ENCODE results near the gene PRR15. TPM values are rescaled to one million over a fixed set of nuclear protein-coding genes. Genes with fewer than 3 reads are reported as not detected.

PRR15 gene
- total RNA-seq, 1 experiment from 2014 or later: 2.9 TPM

DNA sequence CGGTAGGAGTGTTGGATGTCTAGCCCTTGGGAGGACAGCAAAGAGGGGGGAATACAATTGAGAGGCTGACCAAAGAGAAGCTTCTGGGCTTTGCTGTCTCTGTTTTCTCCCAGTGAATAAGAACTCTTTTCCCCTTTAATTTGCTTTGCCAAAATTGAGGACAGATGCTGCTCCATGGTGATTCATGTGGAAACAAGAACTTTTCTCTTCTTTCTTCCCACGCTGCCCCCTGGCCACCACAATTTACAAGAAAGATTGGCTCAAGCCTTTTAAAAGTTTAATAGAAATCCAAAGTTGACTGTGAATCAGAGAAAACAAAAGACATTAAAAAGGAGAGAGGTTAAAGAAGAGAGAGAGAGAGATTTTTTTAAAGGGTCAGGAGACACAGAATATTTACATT lies 49.0 kb downstream of the PRR15 start:
- intact Hi-C loops (cut with micrococcal nuclease): no loop called here
- ChIA-PET POLR2A (no interaction called here), RAD21 (ENCODE audit: low non-redundant PET in 1 of 2, low total read pairs in 2 of 2, uncharacterized antibody in 2 of 2, unreplicated experiment in 2 of 2) (no interaction called here), CTCF (no interaction called here)
- H2AFZ ChIP-seq (ENCODE audit: low read depth, low read length, poor library complexity, severe bottlenecking): no peak overlapping the region
- no peaks in the 10 kb centered on the region for H4K20me1 ChIP-seq (ENCODE audit: insufficient read depth)
- no peaks in the 10 kb centered on the region for H3K27me3 ChIP-seq (ENCODE audit: insufficient read depth, low read length)
- no peak overlapping the region for H3K9ac ChIP-seq (ENCODE audit: low read length)
- H3K36me3 ChIP-seq (ENCODE audit: control insufficient read depth in 1 of 2, insufficient read depth in 2 of 2, low read length in 2 of 2): no peaks in the 10 kb centered on the region
- TF ChIP-seq SP1 (IDR thresholded peaks at IDR 0.05; ENCODE audit: low read depth) (no peak), POLR2AphosphoS5 (IDR thresholded peaks at IDR 0.05; ENCODE audit: low read depth, low read length) (no peak), CEBPB (IDR thresholded peaks at IDR 0.05; ENCODE audit: low read depth) (no peak), POLR2A (IDR thresholded peaks at IDR 0.05; ENCODE audit: borderline replicate concordance, extremely low read depth, insufficient read depth, insufficient read length) (no peak), YY1 (IDR thresholded peaks at IDR 0.05; ENCODE audit: extremely low read depth, insufficient replicate concordance, low read depth, low read length) (no peak), FOSL1 (IDR thresholded peaks at IDR 0.05; ENCODE audit: low read depth) (no peak), ZBTB33 (IDR thresholded peaks at IDR 0.05; ENCODE audit: extremely low read depth, insufficient replicate concordance, low read length) (no peak), CTCF (IDR thresholded peaks at IDR 0.05 in 2 of 3, conservative IDR thresholded peaks at IDR 0.05 in 1 of 3; ENCODE audit: borderline replicate concordance in 1 of 3, insufficient read depth in 1 of 3, low read depth in 2 of 3, low read length in 2 of 3) (no peak), SRF (IDR thresholded peaks at IDR 0.05; ENCODE audit: low read depth) (no peak), TCF7L2 (IDR thresholded peaks at IDR 0.05; ENCODE audit: borderline replicate concordance, extremely low read depth, insufficient read depth, insufficient read length) (no peak), CBX3 (IDR thresholded peaks at IDR 0.05; ENCODE audit: low read depth) (no peak)
- TF ChIP-seq, protein P1, sequence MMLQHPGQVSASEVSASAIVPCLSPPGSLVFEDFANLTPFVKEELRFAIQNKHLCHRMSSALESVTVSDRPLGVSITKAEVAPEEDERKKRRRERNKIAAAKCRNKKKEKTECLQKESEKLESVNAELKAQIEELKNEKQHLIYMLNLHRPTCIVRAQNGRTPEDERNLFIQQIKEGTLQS (IDR thresholded peaks at IDR 0.05): no peak
- TF ChIP-seq, protein P2, sequence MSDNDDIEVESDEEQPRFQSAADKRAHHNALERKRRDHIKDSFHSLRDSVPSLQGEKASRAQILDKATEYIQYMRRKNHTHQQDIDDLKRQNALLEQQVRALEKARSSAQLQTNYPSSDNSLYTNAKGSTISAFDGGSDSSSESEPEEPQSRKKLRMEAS (IDR thresholded peaks at IDR 0.05): no peak
- ATAC-seq: no peak
- H3K4me2 ChIP-seq (ENCODE audit: low read length): no peak overlapping the region
- H3K4me3 ChIP-seq (replicated peaks in 1 of 2; ENCODE audit: low read depth in 1 of 2, low read length in 2 of 2): no peak overlapping the region
- H3K9me2 ChIP-seq (ENCODE audit: insufficient read depth): no peaks in the 10 kb centered on the region
- BruUV-seq (replicated peaks): no TSS peak
- peaks cover 0 to 18% of the 10 kb centered on the region in 2 experiments; a peak in 1 of 4 replicates for H3K4me1 ChIP-seq (ENCODE audit: control insufficient read depth in 1 of 2, insufficient read depth in 2 of 2, low read length in 2 of 2)
- H3K27ac ChIP-seq (ENCODE audit: low read depth, low read length): no peak overlapping the region
- 0 out of 4 replicates have a peak, but pooled peaks cover 0 to 3% of the 10 kb centered on the region in 2 experiments for H3K9me3 ChIP-seq (ENCODE audit: control insufficient read depth in 1 of 2, insufficient read depth in 1 of 2, low read depth in 1 of 2, low read length in 2 of 2)
- H3K79me2 ChIP-seq (ENCODE audit: insufficient read depth, low read length): no peaks in the 10 kb centered on the region
- DNase-seq (ENCODE audit: low read depth, low spot score): no peak
